PC-9 (cell line): Measurements from ENCODE around the gene LRRC55. TPM values are rescaled to one million over a fixed set of nuclear protein-coding genes. Genes with fewer than 3 reads are reported as not detected.

Source experiments
- BruUV-seq: library from RNA; stranded (reverse); fragments of 400-500 nt; replicated peaks from 2 replicates; lab custom pipeline; 2021; lab: Mats Ljungman, UMichigan
- CTCF ChIA-PET: fragments of 300-600 bp; sonication (Branson Sonifier 250); formaldehyde crosslinking; loops from one replicate; lab custom pipeline; 2022; ENCODE audit warnings: antibody characterized with exemption; lab: Charles Lee
- POLR2A ChIA-PET: fragments of 300-600 bp; sonication (Branson Sonifier 250); formaldehyde crosslinking; loops from one replicate; lab custom pipeline; 2022; ENCODE audit warnings: antibody characterized with exemption; ENCODE audit not compliant: unreplicated experiment; lab: Charles Lee
- DNase-seq, 2 experiments: peaks; one replicate each; pipeline versions ENCODE4 v3.0.0 to v3.0.0-alpha.2; 2015 to 2022; ENCODE audit warnings: mixed read lengths in 1 of 2
- H2AFZ ChIP-seq: fragments of 200-600 bp; sonication (generic); 2 replicates; pipeline ENCODE4 v1.8.1; 2017; ENCODE audit warnings: antibody characterized with exemption
- H3F3A ChIP-seq: fragments of 200-600 bp; sonication (generic); 2 replicates; pipeline ENCODE4 v1.8.1; 2017; ENCODE audit warnings: antibody characterized with exemption, mild to moderate bottlenecking, low read depth; ENCODE audit not compliant: insufficient read depth
- H3K27ac ChIP-seq: fragments of 200-600 bp; sonication (generic); 2 replicates; pipeline ENCODE4 v1.6.1; 2016; ENCODE audit warnings: mixed run types
- H3K27me3 ChIP-seq: fragments of 200-600 bp; sonication (generic); 2 replicates; pipeline ENCODE4 v1.6.1; 2016; ENCODE audit warnings: low read depth, mixed run types; ENCODE audit not compliant: insufficient read depth
- H3K36me3 ChIP-seq: fragments of 200-600 bp; sonication (generic); 2 replicates; pipeline ENCODE4 v1.6.1; 2016; ENCODE audit warnings: low read depth, mixed run types
- H3K4me1 ChIP-seq: fragments of 200-600 bp; sonication (generic); replicated peaks from 2 replicates; pipeline ENCODE4 v1.6.1; 2016; ENCODE audit warnings: mixed run types; ENCODE audit not compliant: insufficient read depth
- H3K4me2 ChIP-seq: fragments of 200-600 bp; sonication (generic); 2 replicates; pipeline ENCODE4 v1.6.1; 2017; ENCODE audit warnings: mixed run types
- H3K4me3 ChIP-seq: fragments of 200-600 bp; sonication (generic); 2 replicates; pipeline ENCODE4 v1.6.1; 2016; ENCODE audit warnings: mixed run types
- H3K79me2 ChIP-seq: fragments of 200-600 bp; sonication (generic); 2 replicates; pipeline ENCODE4 v1.6.1; 2017; ENCODE audit warnings: low read depth, mixed run types
- H3K9me2 ChIP-seq: fragments of 200-600 bp; sonication (generic); 2 replicates; pipeline ENCODE4 v1.8.1; 2017; ENCODE audit warnings: mild to moderate bottlenecking; ENCODE audit not compliant: insufficient read depth
- H3K9me3 ChIP-seq: fragments of 200-600 bp; sonication (generic); 2 replicates; pipeline ENCODE4 v1.8.1; 2016; ENCODE audit warnings: low read depth; ENCODE audit not compliant: insufficient read depth
- H4K20me1 ChIP-seq: fragments of 200-600 bp; sonication (generic); 2 replicates; pipeline ENCODE4 v1.8.1; 2017; ENCODE audit not compliant: insufficient read depth
- CTCF ChIP-seq: fragments of 200-600 bp; sonication (generic); conservative IDR thresholded peaks from 2 replicates; pipeline ENCODE4 v1.6.1; 2017; ENCODE audit warnings: mixed run types, antibody characterized with exemption, mild to moderate bottlenecking, moderate library complexity
- EZH2 ChIP-seq: fragments of 200-600 bp; sonication (generic); IDR thresholded peaks from 2 replicates; pipeline ENCODE4 v1.8.0; 2017; ENCODE audit warnings: antibody characterized with exemption, low read depth
- intact Hi-C: fragments of 100-400 bp; cut with micrococcal nuclease; formaldehyde crosslinking; loops from one replicate; pipeline ENCODE4 v1.10.0; 2022; ENCODE audit not compliant: unreplicated experiment
- total RNA-seq: library from RNA; stranded (reverse); gene quantifications from 2 replicates; pipeline ENCODE4 v1.2.3, GENCODE V29; 2021

Gene LRRC55
- total RNA-seq, 1 experiment from 2014 or later: not detected

- ChIA-PET CTCF (no interaction called here), POLR2A (no interaction called here)
- BruUV-seq: no TSS peak
- intact Hi-C loops: no loop called here
- Histone ChIP-seq H3K9me3 (no peaks in the 10 kb centered on the region), H3K36me3 (no peaks in the 10 kb centered on the region), H3K4me1 (no peaks in the 10 kb centered on the region), H4K20me1 (no peaks in the 10 kb centered on the region), H2AFZ (no peak overlapping the region), H3K27me3 (peaks cover 52% of the 10 kb centered on the region), H3K9me2 (no peaks in the 10 kb centered on the region), H3K27ac (no peak overlapping the region), H3F3A (no peaks in the 10 kb centered on the region), H3K4me2 (no peak overlapping the region), H3K79me2 (no peaks in the 10 kb centered on the region), H3K4me3 (no peak overlapping the region)
- no peak for DNase-seq
- TF ChIP-seq CTCF: no peak
- TF ChIP-seq EZH2: no peak
Observed at GRCh38 chr11:57202281-57202680, 20.5 kb downstream of the LRRC55 start.

GRCh38 chr11:57203359-57203758, 21.6 kb downstream of the LRRC55 start:
- Histone ChIP-seq H2AFZ (no peak overlapping the region), H3K79me2 (no peaks in the 10 kb centered on the region), H3K4me2 (no peak overlapping the region), H3K4me1 (no peaks in the 10 kb centered on the region), H3K9me3 (no peaks in the 10 kb centered on the region), H3K36me3 (no peaks in the 10 kb centered on the region), H3K27me3 (peaks cover 52% of the 10 kb centered on the region), H4K20me1 (no peaks in the 10 kb centered on the region), H3F3A (no peaks in the 10 kb centered on the region), H3K9me2 (no peaks in the 10 kb centered on the region), H3K4me3 (no peak overlapping the region), H3K27ac (no peak overlapping the region)
- TF ChIP-seq EZH2: no peak
- TF ChIP-seq CTCF: no peak
- ChIA-PET POLR2A (no interaction called here), CTCF (no interaction called here)
- intact Hi-C loops: no loop called here
- BruUV-seq: no TSS peak
- DNase-seq: no peak

GRCh38 chr11:57203882-57204480, 22.2 kb downstream of the LRRC55 start:
- Histone ChIP-seq H3F3A (no peaks in the 10 kb centered on the region), H4K20me1 (no peaks in the 10 kb centered on the region), H3K9me3 (no peaks in the 10 kb centered on the region), H3K4me3 (no peak overlapping the region), H3K4me2 (no peak overlapping the region), H2AFZ (no peak overlapping the region), H3K9me2 (no peaks in the 10 kb centered on the region), H3K27ac (no peak overlapping the region), H3K36me3 (no peaks in the 10 kb centered on the region), H3K27me3 (peaks cover 52% of the 10 kb centered on the region), H3K4me1 (no peaks in the 10 kb centered on the region), H3K79me2 (no peaks in the 10 kb centered on the region)
- TF ChIP-seq CTCF: no peak
- CTCF ChIA-PET: no interaction called here
- no TSS peak for BruUV-seq
- intact Hi-C loops: no loop called here
- POLR2A ChIA-PET: no interaction called here
- no peak for DNase-seq
